Measurements from ENCODE around the gene KLF13.

KLF13 gene

DNA sequence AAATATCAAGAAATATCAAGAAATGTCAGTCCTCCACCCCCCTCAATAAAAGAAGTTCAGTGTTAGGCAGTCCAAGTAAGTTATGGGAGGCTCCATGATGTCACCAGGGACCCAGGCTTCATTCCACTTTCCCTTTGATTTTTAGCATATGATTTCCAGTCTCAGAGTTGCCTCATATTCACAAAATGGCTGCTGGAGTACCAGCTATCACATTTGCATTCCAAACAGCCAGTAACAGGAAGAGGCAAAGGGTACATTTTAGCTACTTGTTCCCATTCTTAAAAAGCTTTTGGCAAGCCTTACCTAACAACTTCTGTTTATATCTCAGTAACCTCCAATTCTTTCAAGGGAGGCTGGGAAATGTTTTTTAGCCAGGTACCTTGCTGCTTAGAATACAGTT lies 13.4 kb upstream of the KLF13 start:
- H3K27me3 ChIP-seq (ENCODE audit: insufficient read depth, poor library complexity, severe bottlenecking) = no peaks in the 10 kb centered on the region
- no peak for DNase-seq (ENCODE audit: low read depth in 1 of 2, low spot score in 1 of 2)
- TF ChIP-seq GABPA (IDR thresholded peaks at IDR 0.05; ENCODE audit: low read depth) (no peak), POLR2AphosphoS5 (IDR thresholded peaks at IDR 0.05; ENCODE audit: low read depth) (no peak)
- H3K4me3 ChIP-seq (replicated peaks; ENCODE audit: insufficient read depth, low read length) = no peak overlapping the region
- no peak overlapping the region for H3K27ac ChIP-seq (replicated peaks)

DNA sequence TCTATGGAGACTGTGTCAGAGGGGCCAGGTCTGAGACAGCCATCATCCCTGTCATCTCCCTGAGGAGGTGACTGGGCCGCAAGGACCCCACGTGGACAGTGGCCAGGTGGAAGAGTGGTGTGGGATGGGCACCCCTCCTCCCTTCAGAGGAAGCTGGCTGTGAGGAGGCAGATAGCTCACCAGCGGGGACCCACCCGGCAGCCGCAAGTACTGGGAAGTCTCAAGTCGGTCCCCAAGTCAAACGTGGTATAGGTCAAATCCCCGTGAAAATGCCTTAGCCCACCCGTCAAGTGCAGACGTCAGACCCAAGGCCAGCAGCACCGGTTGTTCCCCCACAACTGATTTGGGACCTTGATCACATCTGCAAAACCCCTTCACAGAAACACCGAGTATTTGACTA lies 12.3 kb upstream of the KLF13 start:
- H3K27ac ChIP-seq (replicated peaks) = no peak overlapping the region
- no peak overlapping the region for H3K4me3 ChIP-seq (replicated peaks; ENCODE audit: insufficient read depth, low read length)
- TF ChIP-seq, protein P1, sequence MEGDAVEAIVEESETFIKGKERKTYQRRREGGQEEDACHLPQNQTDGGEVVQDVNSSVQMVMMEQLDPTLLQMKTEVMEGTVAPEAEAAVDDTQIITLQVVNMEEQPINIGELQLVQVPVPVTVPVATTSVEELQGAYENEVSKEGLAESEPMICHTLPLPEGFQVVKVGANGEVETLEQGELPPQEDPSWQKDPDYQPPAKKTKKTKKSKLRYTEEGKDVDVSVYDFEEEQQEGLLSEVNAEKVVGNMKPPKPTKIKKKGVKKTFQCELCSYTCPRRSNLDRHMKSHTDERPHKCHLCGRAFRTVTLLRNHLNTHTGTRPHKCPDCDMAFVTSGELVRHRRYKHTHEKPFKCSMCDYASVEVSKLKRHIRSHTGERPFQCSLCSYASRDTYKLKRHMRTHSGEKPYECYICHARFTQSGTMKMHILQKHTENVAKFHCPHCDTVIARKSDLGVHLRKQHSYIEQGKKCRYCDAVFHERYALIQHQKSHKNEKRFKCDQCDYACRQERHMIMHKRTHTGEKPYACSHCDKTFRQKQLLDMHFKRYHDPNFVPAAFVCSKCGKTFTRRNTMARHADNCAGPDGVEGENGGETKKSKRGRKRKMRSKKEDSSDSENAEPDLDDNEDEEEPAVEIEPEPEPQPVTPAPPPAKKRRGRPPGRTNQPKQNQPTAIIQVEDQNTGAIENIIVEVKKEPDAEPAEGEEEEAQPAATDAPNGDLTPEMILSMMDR (IDR thresholded peaks at IDR 0.05; ENCODE audit: insufficient read depth, low read length) = no peak
- TF ChIP-seq GABPA (IDR thresholded peaks at IDR 0.05; ENCODE audit: low read depth) = no peak
- TF ChIP-seq POLR2AphosphoS5 (IDR thresholded peaks at IDR 0.05; ENCODE audit: low read depth) = no peak
- TF ChIP-seq, protein P2, sequence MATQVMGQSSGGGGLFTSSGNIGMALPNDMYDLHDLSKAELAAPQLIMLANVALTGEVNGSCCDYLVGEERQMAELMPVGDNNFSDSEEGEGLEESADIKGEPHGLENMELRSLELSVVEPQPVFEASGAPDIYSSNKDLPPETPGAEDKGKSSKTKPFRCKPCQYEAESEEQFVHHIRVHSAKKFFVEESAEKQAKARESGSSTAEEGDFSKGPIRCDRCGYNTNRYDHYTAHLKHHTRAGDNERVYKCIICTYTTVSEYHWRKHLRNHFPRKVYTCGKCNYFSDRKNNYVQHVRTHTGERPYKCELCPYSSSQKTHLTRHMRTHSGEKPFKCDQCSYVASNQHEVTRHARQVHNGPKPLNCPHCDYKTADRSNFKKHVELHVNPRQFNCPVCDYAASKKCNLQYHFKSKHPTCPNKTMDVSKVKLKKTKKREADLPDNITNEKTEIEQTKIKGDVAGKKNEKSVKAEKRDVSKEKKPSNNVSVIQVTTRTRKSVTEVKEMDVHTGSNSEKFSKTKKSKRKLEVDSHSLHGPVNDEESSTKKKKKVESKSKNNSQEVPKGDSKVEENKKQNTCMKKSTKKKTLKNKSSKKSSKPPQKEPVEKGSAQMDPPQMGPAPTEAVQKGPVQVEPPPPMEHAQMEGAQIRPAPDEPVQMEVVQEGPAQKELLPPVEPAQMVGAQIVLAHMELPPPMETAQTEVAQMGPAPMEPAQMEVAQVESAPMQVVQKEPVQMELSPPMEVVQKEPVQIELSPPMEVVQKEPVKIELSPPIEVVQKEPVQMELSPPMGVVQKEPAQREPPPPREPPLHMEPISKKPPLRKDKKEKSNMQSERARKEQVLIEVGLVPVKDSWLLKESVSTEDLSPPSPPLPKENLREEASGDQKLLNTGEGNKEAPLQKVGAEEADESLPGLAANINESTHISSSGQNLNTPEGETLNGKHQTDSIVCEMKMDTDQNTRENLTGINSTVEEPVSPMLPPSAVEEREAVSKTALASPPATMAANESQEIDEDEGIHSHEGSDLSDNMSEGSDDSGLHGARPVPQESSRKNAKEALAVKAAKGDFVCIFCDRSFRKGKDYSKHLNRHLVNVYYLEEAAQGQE (IDR thresholded peaks at IDR 0.05; ENCODE audit: insufficient replicate concordance, low read depth) = no peak
- no peak for TF ChIP-seq SPI1 (IDR thresholded peaks at IDR 0.05; ENCODE audit: borderline replicate concordance, low read depth)
- no peak for DNase-seq (ENCODE audit: low read depth in 1 of 2, low spot score in 1 of 2)
- no peaks in the 10 kb centered on the region for H3K27me3 ChIP-seq (ENCODE audit: insufficient read depth, poor library complexity, severe bottlenecking)

DNA sequence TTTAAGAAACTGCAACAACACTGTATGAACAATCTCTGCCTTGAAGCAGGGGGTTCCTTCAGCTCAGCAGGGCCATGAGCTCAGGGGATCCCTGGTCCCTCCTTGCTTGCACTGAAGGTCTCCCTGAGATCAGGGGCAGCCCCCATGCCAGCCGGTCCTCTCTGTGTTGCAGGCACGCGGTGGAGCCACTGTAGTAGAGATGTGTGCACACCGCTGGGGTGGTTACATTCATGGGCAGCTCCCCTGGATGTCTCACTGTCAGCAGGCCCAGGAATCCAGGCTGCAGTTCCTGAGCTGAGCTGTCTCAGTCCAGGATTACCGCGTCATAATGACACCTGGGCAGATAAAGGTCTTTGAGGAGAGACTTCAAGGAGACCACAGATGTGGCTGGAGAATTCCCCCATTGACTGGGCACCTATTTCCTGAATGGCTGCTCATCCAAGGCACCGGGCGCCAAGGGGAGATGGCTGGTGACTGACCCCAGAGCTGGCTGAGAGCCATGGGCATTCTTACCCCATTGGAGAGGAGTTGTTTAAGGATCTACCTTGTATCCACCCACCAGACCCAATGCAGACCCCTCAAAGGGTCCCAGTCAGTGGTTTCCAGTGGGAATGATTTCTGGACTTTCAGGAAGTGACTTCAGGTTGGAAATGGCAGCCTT lies 10.4 kb upstream of the KLF13 start:
- Histone ChIP-seq H3K4me3 (replicated peaks; ENCODE audit: insufficient read depth, low read length) (no peak overlapping the region), H3K27ac (replicated peaks) (no peak overlapping the region), H3K27me3 (ENCODE audit: insufficient read depth, poor library complexity, severe bottlenecking) (no peaks in the 10 kb centered on the region)
- no peak for DNase-seq (ENCODE audit: low read depth in 1 of 2, low spot score in 1 of 2)
- no peak for TF ChIP-seq GABPA (IDR thresholded peaks at IDR 0.05; ENCODE audit: low read depth)
- TF ChIP-seq, protein P2 (IDR thresholded peaks at IDR 0.05; ENCODE audit: insufficient replicate concordance, low read depth) = no peak
- no peak for TF ChIP-seq POLR2AphosphoS5 (IDR thresholded peaks at IDR 0.05; ENCODE audit: low read depth)
- TF ChIP-seq SPI1 (IDR thresholded peaks at IDR 0.05; ENCODE audit: borderline replicate concordance, low read depth) = no peak
- TF ChIP-seq, protein P1 (IDR thresholded peaks at IDR 0.05; ENCODE audit: insufficient read depth, low read length) = no peak

DNA sequence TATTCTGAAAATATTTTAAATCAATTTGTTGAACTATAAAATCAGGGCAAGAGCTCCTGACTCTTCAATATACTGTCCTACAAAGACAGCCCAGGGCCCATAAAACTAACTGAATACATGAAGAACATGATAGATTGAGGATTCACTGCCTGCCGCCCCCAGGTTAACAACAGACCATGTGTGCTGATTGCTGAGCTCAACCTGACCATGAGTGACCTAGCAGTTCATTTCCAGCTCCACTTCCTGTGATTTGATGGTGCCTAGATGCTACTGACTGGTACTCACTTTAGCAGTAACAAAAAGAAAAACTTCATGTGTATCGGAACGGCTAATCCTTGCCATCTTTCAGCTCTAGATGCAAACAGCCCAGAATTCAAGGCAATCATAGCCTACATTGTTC lies 9.6 kb upstream of the KLF13 start:
- no peak for DNase-seq (ENCODE audit: low read depth in 1 of 2, low spot score in 1 of 2)
- Histone ChIP-seq H3K4me3 (replicated peaks; ENCODE audit: insufficient read depth, low read length) (no peak overlapping the region), H3K27ac (replicated peaks) (no peak overlapping the region), H3K27me3 (ENCODE audit: insufficient read depth, poor library complexity, severe bottlenecking) (no peaks in the 10 kb centered on the region)
- TF ChIP-seq, protein P2 (IDR thresholded peaks at IDR 0.05; ENCODE audit: insufficient replicate concordance, low read depth) = no peak
- TF ChIP-seq GABPA (IDR thresholded peaks at IDR 0.05; ENCODE audit: low read depth) (no peak), POLR2AphosphoS5 (IDR thresholded peaks at IDR 0.05; ENCODE audit: low read depth) (no peak), SPI1 (IDR thresholded peaks at IDR 0.05; ENCODE audit: borderline replicate concordance, low read depth) (no peak)
- TF ChIP-seq, protein P1 (IDR thresholded peaks at IDR 0.05; ENCODE audit: insufficient read depth, low read length) = no peak

Data from HL-60 (cell line).